Inferior parietal cortex (tissue), 1 donor: Measurements from ENCODE around the gene RASL10B.
"Not testable (repeated sequence)": the region's sequence is repeated elsewhere in the genome, so short reads cannot be mapped to it uniquely, and the experiment has no call there.

Experiments
- DNase-seq: peaks from one replicate; pipeline ENCODE4 v3.0.0-alpha.2; 2016; ENCODE audit errors: extremely low spot score

The RASL10B gene

GRCh38 chr17:35742896-35743477, 11.5 kb downstream of the RASL10B start:
- DNase-seq: no peak

- DNase-seq: no peak
Observed at GRCh38 chr17:35743626-35744328, 12.3 kb downstream of the RASL10B start.

GRCh38 chr17:35744830-35745229, 13.4 kb downstream of the RASL10B start:
- no peak for DNase-seq

- no peak for DNase-seq
Observed at GRCh38 chr17:35745246-35745645, 13.8 kb downstream of the RASL10B start.

GRCh38 chr17:35745749-35746320, 14.4 kb downstream of the RASL10B start:
- no peak for DNase-seq

- peak; percentile 83 for DNase-seq
Observed at GRCh38 chr17:35747540-35748017, 16.1 kb downstream of the RASL10B start.

- DNase-seq: no peak
Observed at GRCh38 chr17:35748341-35748841, 17.0 kb downstream of the RASL10B start.

- DNase-seq: no peak
Observed at GRCh38 chr17:35748979-35749378, 17.5 kb downstream of the RASL10B start.

GRCh38 chr17:35749560-35750412, 18.3 kb downstream of the RASL10B start:
- DNase-seq: no peak

- DNase-seq: no peak
Observed at GRCh38 chr17:35750526-35751395, 19.3 kb downstream of the RASL10B start.

- not testable (repeated sequence) for DNase-seq
Observed at GRCh38 chr17:35751541-35751940, 20.1 kb downstream of the RASL10B start.

- no peak for DNase-seq
Observed at GRCh38 chr17:35752471-35752870, 21.0 kb downstream of the RASL10B start.

GRCh38 chr17:35752945-35753764, 21.7 kb downstream of the RASL10B start, which contains the start of gene GAS2L2:
GAS2L2 (minus strand) TSS chr17:35753239; CDS start chr17:35752850, 389 bp downstream.
- no peak for DNase-seq

GRCh38 chr17:35757243-35757642, 25.8 kb downstream of the RASL10B start:
- DNase-seq: no peak

GRCh38 chr17:35760587-35760986, 29.1 kb downstream of the RASL10B start, which contains the start of gene C17orf50:
C17orf50 (plus strand) TSS chr17:35760887; CDS start chr17:35760942, 55 bp downstream.
- no peak for DNase-seq

- DNase-seq: no peak
Observed at GRCh38 chr17:35761601-35762000, 30.2 kb downstream of the RASL10B start.

GRCh38 chr17:35763767-35764122, 32.3 kb downstream of the RASL10B start:
- DNase-seq: no peak

- DNase-seq: peak; percentile 80
Observed at GRCh38 chr17:35764123-35764991, 32.9 kb downstream of the RASL10B start.
